PC-3 (cell line): ENCODE data around the gene RAPGEF3. TPM values are rescaled to one million over a fixed set of nuclear protein-coding genes. Genes with fewer than 3 reads are reported as not detected.

Experiments used
- ATAC-seq: fragments of 200-7000 bp; cut with Tn5 transposase; 2 replicates; pipeline ENCODE4 v1.9.1; 2020; ENCODE audit warnings: mild to moderate bottlenecking, moderate library complexity
- BruUV-seq: library from RNA; stranded (reverse); fragments of 400-500 nt; replicated peaks from 2 replicates; lab custom pipeline; 2021; lab: Mats Ljungman, UMichigan
- CTCF ChIA-PET: fragments of 300-600 bp; sonication (Branson Sonifier 250); formaldehyde crosslinking; loops from one replicate; lab custom pipeline; 2022; ENCODE audit warnings: antibody characterized with exemption; lab: Charles Lee
- POLR2A ChIA-PET: fragments of 300-600 bp; sonication (Branson Sonifier 250); formaldehyde crosslinking; loops from one replicate; lab custom pipeline; 2022; ENCODE audit warnings: antibody characterized with exemption; ENCODE audit not compliant: unreplicated experiment; lab: Charles Lee
- DNase-seq: peaks from one replicate; pipeline ENCODE4 v3.0.0-alpha.2; 2015
- H2AFZ ChIP-seq: fragments of 300-600 bp; sonication (generic); 2 replicates; pipeline ENCODE4 v1.6.0; 2016; ENCODE audit warnings: antibody characterized with exemption, low read length
- H3F3A ChIP-seq: fragments of 300-600 bp; sonication (generic); one replicate; pipeline ENCODE4 v1.6.0; 2017; ENCODE audit warnings: antibody characterized with exemption, low read length, control low read depth, mild to moderate bottlenecking; ENCODE audit not compliant: unreplicated experiment
- H3K27ac ChIP-seq: fragments of 300-600 bp; sonication (generic); 2 replicates; pipeline ENCODE4 v1.5.1; 2016; ENCODE audit warnings: mild to moderate bottlenecking, low read length
- H3K27me3 ChIP-seq: fragments of 300-600 bp; sonication (generic); 2 replicates; pipeline ENCODE4 v1.6.1; 2016; ENCODE audit warnings: low read length, mixed read lengths
- H3K36me3 ChIP-seq: fragments of 300-600 bp; sonication (generic); 2 replicates; pipeline ENCODE4 v1.6.1; 2016; ENCODE audit warnings: low read depth, mixed run types, low read length, mixed read lengths
- H3K4me1 ChIP-seq: fragments of 300-600 bp; sonication (generic); 2 replicates; pipeline ENCODE4 v1.5.1; 2016; ENCODE audit warnings: low read length; ENCODE audit not compliant: insufficient read depth
- H3K4me2 ChIP-seq: fragments of 300-600 bp; sonication (generic); 2 replicates; pipeline ENCODE4 v1.6.0; 2016; ENCODE audit warnings: low read length
- H3K4me3 ChIP-seq: fragments of 300-600 bp; sonication (generic); 2 replicates; pipeline ENCODE4 v1.5.1; 2016; ENCODE audit warnings: mild to moderate bottlenecking, low read length, mixed read lengths
- H3K79me2 ChIP-seq: fragments of 300-600 bp; sonication (generic); 2 replicates; pipeline ENCODE4 v1.6.1; 2017; ENCODE audit warnings: low read length, mixed read lengths
- H3K9ac ChIP-seq: fragments of 300-600 bp; sonication (generic); 2 replicates; pipeline ENCODE4 v1.6.0; 2016; ENCODE audit warnings: mild to moderate bottlenecking, low read length
- H3K9me2 ChIP-seq: fragments of 300-600 bp; sonication (generic); replicated peaks from 2 replicates; pipeline ENCODE4 v1.6.1; 2016; ENCODE audit warnings: mixed run types, low read length, mixed read lengths
- H3K9me3 ChIP-seq: fragments of 300-600 bp; sonication (generic); 2 replicates; pipeline ENCODE4 v1.6.1; 2016; ENCODE audit warnings: low read length, mixed read lengths
- H4K20me1 ChIP-seq: fragments of 300-600 bp; sonication (generic); 2 replicates; pipeline ENCODE4 v1.6.1; 2016; ENCODE audit warnings: low read length, mixed read lengths
- EZH2 ChIP-seq: fragments of 300-600 bp; sonication (generic); IDR thresholded peaks from one replicate; pipeline ENCODE4 v1.6.1; 2017; ENCODE audit warnings: antibody characterized with exemption, mild to moderate bottlenecking, low read length; ENCODE audit not compliant: unreplicated experiment
- EZH2phosphoT487 ChIP-seq: fragments of 300-600 bp; sonication (generic); IDR thresholded peaks from 2 replicates; pipeline ENCODE4 v1.6.1; 2018; ENCODE audit warnings: mild to moderate bottlenecking, antibody characterized with exemption, low read length, borderline replicate concordance
- intact Hi-C: fragments of 100-400 bp; cut with micrococcal nuclease; formaldehyde crosslinking; loops from 2 replicates; pipeline ENCODE4 v1.9.0; 2023
- total RNA-seq: library from RNA; depleted of rRNA; stranded (reverse); fragments of >200 nt; gene quantifications from 2 replicates; pipeline ENCODE4 v1.2.3, GENCODE V29; 2014
- TF ChIP-seq, protein P1 (sequence below): fragments of 300-600 bp; sonication (generic); conservative IDR thresholded peaks from 2 replicates; pipeline ENCODE4 v1.5.1; 2017; ENCODE audit warnings: antibody characterized with exemption, low read depth, mild to moderate bottlenecking, low read length

The RAPGEF3 gene
- total RNA-seq, 1 experiment from 2014 or later: 6.7 TPM

DNA sequence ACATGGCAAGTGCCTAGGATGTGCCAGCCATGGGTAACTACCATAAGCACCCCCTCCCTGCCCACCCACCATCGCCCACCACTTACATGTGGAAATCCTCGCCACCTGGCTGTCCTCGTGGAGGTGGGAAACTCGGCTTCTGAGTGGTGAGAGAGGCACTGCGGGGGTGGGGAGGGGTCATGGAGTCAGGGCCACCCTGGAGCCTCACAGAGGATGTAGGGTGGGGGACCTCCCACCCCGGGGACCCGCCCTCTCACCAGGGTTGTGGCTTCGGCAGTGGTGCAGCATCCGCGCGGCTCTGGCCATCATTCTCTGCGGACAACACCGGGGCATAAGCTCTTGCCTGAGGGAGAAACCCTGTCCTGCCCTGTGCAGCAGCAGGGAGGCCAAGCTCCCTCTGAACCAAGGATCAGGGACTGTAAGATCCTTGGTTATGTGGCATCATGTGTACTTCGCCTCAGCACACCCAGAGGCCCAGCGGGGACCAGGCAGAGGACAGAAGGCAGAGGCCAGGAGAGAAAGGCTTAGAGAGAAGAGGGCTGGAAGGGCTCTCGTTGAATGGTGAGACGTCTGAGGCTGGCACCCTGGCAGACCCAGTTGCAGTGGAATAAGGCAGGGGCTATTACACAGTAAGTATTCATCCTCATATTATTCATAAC, 20.6 kb downstream of the RAPGEF3 start:
- no peaks in the 10 kb centered on the region for H3F3A ChIP-seq
- H3K9me3 ChIP-seq: no peaks in the 10 kb centered on the region
- no peak overlapping the region for H3K4me2 ChIP-seq
- peaks cover 13% of the 10 kb centered on the region; the same call in 1 of the 2 replicates for H3K4me1 ChIP-seq
- CTCF ChIA-PET: no interaction called here
- no peaks in the 10 kb centered on the region for H4K20me1 ChIP-seq
- no peak overlapping the region for H2AFZ ChIP-seq
- no peak overlapping the region for H3K9ac ChIP-seq
- H3K4me3 ChIP-seq: no peak overlapping the region
- H3K27me3 ChIP-seq: no peaks in the 10 kb centered on the region
- ATAC-seq (no peak), DNase-seq (no peak)
- no peaks in the 10 kb centered on the region for H3K9me2 ChIP-seq
- intact Hi-C loops: no loop called here
- BruUV-seq: no TSS peak
- H3K36me3 ChIP-seq: no peaks in the 10 kb centered on the region
- H3K79me2 ChIP-seq: no peaks in the 10 kb centered on the region
- H3K27ac ChIP-seq: no peak overlapping the region
- TF ChIP-seq EZH2: no peak
- TF ChIP-seq, protein P1, sequence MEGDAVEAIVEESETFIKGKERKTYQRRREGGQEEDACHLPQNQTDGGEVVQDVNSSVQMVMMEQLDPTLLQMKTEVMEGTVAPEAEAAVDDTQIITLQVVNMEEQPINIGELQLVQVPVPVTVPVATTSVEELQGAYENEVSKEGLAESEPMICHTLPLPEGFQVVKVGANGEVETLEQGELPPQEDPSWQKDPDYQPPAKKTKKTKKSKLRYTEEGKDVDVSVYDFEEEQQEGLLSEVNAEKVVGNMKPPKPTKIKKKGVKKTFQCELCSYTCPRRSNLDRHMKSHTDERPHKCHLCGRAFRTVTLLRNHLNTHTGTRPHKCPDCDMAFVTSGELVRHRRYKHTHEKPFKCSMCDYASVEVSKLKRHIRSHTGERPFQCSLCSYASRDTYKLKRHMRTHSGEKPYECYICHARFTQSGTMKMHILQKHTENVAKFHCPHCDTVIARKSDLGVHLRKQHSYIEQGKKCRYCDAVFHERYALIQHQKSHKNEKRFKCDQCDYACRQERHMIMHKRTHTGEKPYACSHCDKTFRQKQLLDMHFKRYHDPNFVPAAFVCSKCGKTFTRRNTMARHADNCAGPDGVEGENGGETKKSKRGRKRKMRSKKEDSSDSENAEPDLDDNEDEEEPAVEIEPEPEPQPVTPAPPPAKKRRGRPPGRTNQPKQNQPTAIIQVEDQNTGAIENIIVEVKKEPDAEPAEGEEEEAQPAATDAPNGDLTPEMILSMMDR: no peak
- no peak for TF ChIP-seq EZH2phosphoT487
- POLR2A ChIA-PET: no interaction called here

DNA sequence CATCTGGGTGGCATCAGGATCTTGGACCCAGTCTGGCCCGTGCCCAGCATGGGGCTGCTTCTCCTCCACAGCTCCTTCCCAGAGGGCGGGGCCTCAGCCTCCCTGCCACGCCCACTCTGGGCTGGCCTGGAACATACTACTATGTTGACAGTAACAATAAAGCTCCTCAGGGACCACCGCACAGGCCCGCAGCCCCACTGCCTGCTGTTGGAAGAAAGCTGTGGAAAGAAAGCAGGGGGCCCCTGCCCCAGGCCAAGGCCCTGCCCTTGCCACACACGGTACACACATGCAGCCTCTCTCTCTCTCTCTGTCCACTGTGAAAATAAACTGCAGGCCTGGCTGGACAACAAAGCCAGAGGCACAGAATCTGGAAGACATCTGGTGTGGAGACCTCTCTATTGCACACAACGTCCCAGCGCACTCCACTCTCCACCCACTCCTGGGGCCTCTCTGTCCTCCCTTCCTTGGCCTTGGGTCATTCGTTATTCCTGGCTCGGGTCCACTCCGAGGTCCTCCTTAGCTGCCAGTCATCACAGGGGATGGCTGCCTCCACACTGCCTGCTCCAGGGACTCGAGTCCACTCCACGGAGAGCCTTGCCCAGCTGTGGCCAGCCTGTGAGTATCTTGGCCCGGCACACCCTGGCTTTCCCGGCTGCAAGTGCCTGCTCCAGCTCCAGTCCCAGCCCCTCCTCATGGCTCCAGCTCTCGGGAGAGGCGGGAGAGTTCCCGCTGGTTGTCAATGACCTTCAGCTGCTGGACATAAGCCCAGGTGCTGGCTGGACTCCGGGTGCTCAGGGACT, 21.6 kb downstream of the RAPGEF3 start:
- Histone ChIP-seq H3K4me3 (no peak overlapping the region), H3K9me2 (no peaks in the 10 kb centered on the region), H3K4me1 (peaks cover 9% of the 10 kb centered on the region; the same call in 1 of the 2 replicates), H2AFZ (no peak overlapping the region), H3K27ac (no peak overlapping the region), H3K27me3 (no peaks in the 10 kb centered on the region), H3K36me3 (no peaks in the 10 kb centered on the region), H3F3A (no peaks in the 10 kb centered on the region), H3K9me3 (no peaks in the 10 kb centered on the region), H3K9ac (no peak overlapping the region), H3K79me2 (no peaks in the 10 kb centered on the region), H3K4me2 (no peak overlapping the region), H4K20me1 (no peaks in the 10 kb centered on the region)
- DNase-seq: no peak
- ChIA-PET POLR2A (interaction anchor here (0.7 kb wide), 1 partner anchor 22 kb away, joined by 3 read pairs; the partner anchor contains the start of gene RAPGEF3), CTCF (no interaction called here)
- ATAC-seq: no peak; the same call in 1 of the 2 replicates
- TF ChIP-seq EZH2phosphoT487 (no peak), EZH2 (no peak)
- TF ChIP-seq, protein P1: no peak
- intact Hi-C loops: no loop called here
- BruUV-seq: no TSS peak

DNA sequence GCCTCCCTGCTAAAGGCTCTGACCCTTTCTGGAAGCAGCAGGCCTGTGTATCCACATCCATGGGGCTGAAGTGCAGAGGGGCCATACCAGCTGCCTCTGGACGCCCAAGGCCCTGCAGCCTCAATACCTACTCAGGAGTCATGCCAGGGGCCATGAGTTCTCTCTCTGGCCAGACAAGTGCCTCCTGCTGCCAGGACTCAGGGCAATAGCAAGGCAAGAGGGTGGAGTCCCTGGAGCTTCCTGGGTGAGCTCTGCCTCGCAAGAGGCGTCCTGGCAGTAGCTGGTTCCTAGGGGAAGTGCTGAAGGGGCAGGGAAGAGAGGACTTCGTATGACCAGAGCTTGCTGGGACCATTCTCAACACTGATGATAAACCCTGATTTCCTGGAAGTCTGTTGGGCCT, 22.5 kb downstream of the RAPGEF3 start:
- intact Hi-C loops: no loop called here
- ATAC-seq: no peak
- H3K4me2 ChIP-seq: no peak overlapping the region
- H3K27me3 ChIP-seq: no peaks in the 10 kb centered on the region
- no peak for DNase-seq
- TF ChIP-seq EZH2phosphoT487: no peak
- TF ChIP-seq, protein P1: no peak
- no peak for TF ChIP-seq EZH2
- H3F3A ChIP-seq: no peaks in the 10 kb centered on the region
- ChIA-PET CTCF (no interaction called here), POLR2A (no interaction called here)
- H3K9me2 ChIP-seq: no peaks in the 10 kb centered on the region
- no peak overlapping the region for H3K9ac ChIP-seq
- H3K36me3 ChIP-seq: no peaks in the 10 kb centered on the region
- no peak overlapping the region for H3K27ac ChIP-seq
- H4K20me1 ChIP-seq: no peaks in the 10 kb centered on the region
- H3K4me3 ChIP-seq: no peak overlapping the region
- no peak overlapping the region for H2AFZ ChIP-seq
- no peaks in the 10 kb centered on the region for H3K79me2 ChIP-seq
- no peaks in the 10 kb centered on the region for H3K9me3 ChIP-seq
- H3K4me1 ChIP-seq: peaks cover 7% of the 10 kb centered on the region; the same call in 1 of the 2 replicates
- BruUV-seq: no TSS peak
